Measurements from ENCODE around the gene NDUFV2.

Gene NDUFV2

GRCh38 chr18:9123520-9123919 lies 21.0 kb downstream of the NDUFV2 start:
- TF ChIP-seq GATA3 (IDR thresholded peaks at IDR 0.05; ENCODE audit: low read depth, low read length), result no peak
- no peak for TF ChIP-seq GATA2 (IDR thresholded peaks at IDR 0.05; ENCODE audit: low read depth, low read length)

- TF ChIP-seq GATA3 (IDR thresholded peaks at IDR 0.05; ENCODE audit: low read depth, low read length) (no peak), GATA2 (IDR thresholded peaks at IDR 0.05; ENCODE audit: low read depth, low read length) (no peak)
Observed at GRCh38 chr18:9124824-9125223, 22.3 kb downstream of the NDUFV2 start.

GRCh38 chr18:9126337-9126736 lies 23.8 kb downstream of the NDUFV2 start:
- no peak for TF ChIP-seq GATA3 (IDR thresholded peaks at IDR 0.05; ENCODE audit: low read depth, low read length)
- no peak for TF ChIP-seq GATA2 (IDR thresholded peaks at IDR 0.05; ENCODE audit: low read depth, low read length)

- no peak for TF ChIP-seq GATA3 (IDR thresholded peaks at IDR 0.05; ENCODE audit: low read depth, low read length)
- TF ChIP-seq GATA2 (IDR thresholded peaks at IDR 0.05; ENCODE audit: low read depth, low read length), result no peak
Observed at GRCh38 chr18:9130195-9130594, 27.7 kb downstream of the NDUFV2 start.

- TF ChIP-seq GATA3 (IDR thresholded peaks at IDR 0.05; ENCODE audit: low read depth, low read length), result no peak
- TF ChIP-seq GATA2 (IDR thresholded peaks at IDR 0.05; ENCODE audit: low read depth, low read length), result no peak
Observed at GRCh38 chr18:9130806-9131205, 28.3 kb downstream of the NDUFV2 start.

- TF ChIP-seq GATA3 (IDR thresholded peaks at IDR 0.05; ENCODE audit: low read depth, low read length) (no peak), GATA2 (IDR thresholded peaks at IDR 0.05; ENCODE audit: low read depth, low read length) (no peak)
Observed at GRCh38 chr18:9132628-9133027, 30.1 kb downstream of the NDUFV2 start.

GRCh38 chr18:9133225-9133624 lies 30.7 kb downstream of the NDUFV2 start:
- TF ChIP-seq GATA2 (IDR thresholded peaks at IDR 0.05; ENCODE audit: low read depth, low read length) (no peak), GATA3 (IDR thresholded peaks at IDR 0.05; ENCODE audit: low read depth, low read length) (no peak)

GRCh38 chr18:9135081-9135911 lies 32.8 kb downstream of the NDUFV2 start:
- no peak for TF ChIP-seq GATA3 (IDR thresholded peaks at IDR 0.05; ENCODE audit: low read depth, low read length)
- no peak for TF ChIP-seq GATA2 (IDR thresholded peaks at IDR 0.05; ENCODE audit: low read depth, low read length)

- no peak for TF ChIP-seq GATA2 (IDR thresholded peaks at IDR 0.05; ENCODE audit: low read depth, low read length)
- TF ChIP-seq GATA3 (IDR thresholded peaks at IDR 0.05; ENCODE audit: low read depth, low read length), result no peak
Observed at GRCh38 chr18:9135912-9136314, 33.4 kb downstream of the NDUFV2 start.

- TF ChIP-seq GATA3 (IDR thresholded peaks at IDR 0.05; ENCODE audit: low read depth, low read length), result no peak
- TF ChIP-seq GATA2 (IDR thresholded peaks at IDR 0.05; ENCODE audit: low read depth, low read length), result no peak
Observed at GRCh38 chr18:9136315-9137155, 34.0 kb downstream of the NDUFV2 start, which contains the start of gene ANKRD12. TSS of gene ANKRD12 (plus strand) at chr18:9136781. CDS start at chr18:9182433, 45,652 bp downstream.

- TF ChIP-seq GATA2 (IDR thresholded peaks at IDR 0.05; ENCODE audit: low read depth, low read length), result no peak
- no peak for TF ChIP-seq GATA3 (IDR thresholded peaks at IDR 0.05; ENCODE audit: low read depth, low read length)
Observed at GRCh38 chr18:9137168-9138066, 34.9 kb downstream of the NDUFV2 start.

GRCh38 chr18:9139400-9140039 lies 37.0 kb downstream of the NDUFV2 start:
- no peak for TF ChIP-seq GATA2 (IDR thresholded peaks at IDR 0.05; ENCODE audit: low read depth, low read length)
- no peak for TF ChIP-seq GATA3 (IDR thresholded peaks at IDR 0.05; ENCODE audit: low read depth, low read length)

GRCh38 chr18:9140381-9140780 lies 37.9 kb downstream of the NDUFV2 start:
- TF ChIP-seq GATA2 (IDR thresholded peaks at IDR 0.05; ENCODE audit: low read depth, low read length) (no peak), GATA3 (IDR thresholded peaks at IDR 0.05; ENCODE audit: low read depth, low read length) (no peak)

Measured in SH-SY5Y (cell line).